CD4-positive, alpha-beta T cell treated with Interleukin-6 at 100 ng/mL for 8 hours (primary cell): ENCODE data around the gene SAMD9L.
A peak's percentile ranks its signal among the peaks of the same experiment; 100 is the strongest.

Experiments
- DNase-seq: peaks from one replicate; pipeline ENCODE4 v3.0.0-alpha.2; 2020; ENCODE audit warnings: mixed read lengths, low spot score

Gene SAMD9L

DNA sequence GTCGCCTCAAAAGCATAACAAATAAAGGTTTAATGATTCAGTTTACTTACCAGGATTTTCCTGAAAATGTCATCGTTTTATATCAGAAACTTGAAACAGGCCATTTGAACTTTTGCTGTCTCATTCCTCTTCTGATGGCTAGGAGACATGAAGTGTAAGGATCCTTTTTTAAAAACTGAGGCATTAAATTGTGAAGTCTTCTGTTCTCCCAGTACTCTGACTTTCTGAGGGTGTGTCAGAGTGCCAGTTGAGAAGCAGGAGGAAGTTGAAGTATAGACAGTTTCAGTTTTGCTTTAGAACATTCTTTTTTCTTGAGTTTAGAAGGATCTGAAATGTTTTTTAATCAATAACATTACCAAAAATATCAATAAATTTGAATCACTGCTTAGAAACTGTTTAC, at the start of gene SAMD9L:
SAMD9L (minus strand) TSS at position 242 of the 400 bp plus-strand sequence. CDS start 12,414 bp downstream, outside the sequence.
- peak; percentile 27 for DNase-seq

GRCh38 chr7:93196336-93196735, 48.2 kb upstream of the SAMD9L start:
- no peak for DNase-seq

DNA sequence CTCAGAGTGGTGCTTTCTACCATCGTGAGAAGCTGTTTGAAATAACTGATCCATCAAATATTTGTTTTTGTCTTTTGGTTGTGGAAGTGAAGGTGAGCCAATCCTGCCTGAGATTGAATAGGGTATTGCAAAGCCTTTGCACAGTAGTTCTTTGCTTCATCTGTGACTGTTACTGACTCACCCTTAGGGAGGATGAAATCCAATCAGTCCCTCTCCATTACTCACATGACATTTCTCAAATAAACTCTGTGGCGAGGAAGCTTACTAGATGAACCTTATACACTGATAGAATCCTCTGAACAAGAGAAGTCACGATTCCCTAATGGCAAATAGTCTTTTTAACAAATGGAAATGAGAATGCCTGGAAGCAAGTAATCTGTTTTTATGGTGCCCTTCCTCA, 46.2 kb upstream of the SAMD9L start:
- DNase-seq = no peak

GRCh38 chr7:93188870-93189634, 40.9 kb upstream of the SAMD9L start:
- no peak for DNase-seq

GRCh38 chr7:93185303-93186027, 37.3 kb upstream of the SAMD9L start:
- no peak for DNase-seq

GRCh38 chr7:93179173-93179572, 31.0 kb upstream of the SAMD9L start:
- no peak for DNase-seq

DNA sequence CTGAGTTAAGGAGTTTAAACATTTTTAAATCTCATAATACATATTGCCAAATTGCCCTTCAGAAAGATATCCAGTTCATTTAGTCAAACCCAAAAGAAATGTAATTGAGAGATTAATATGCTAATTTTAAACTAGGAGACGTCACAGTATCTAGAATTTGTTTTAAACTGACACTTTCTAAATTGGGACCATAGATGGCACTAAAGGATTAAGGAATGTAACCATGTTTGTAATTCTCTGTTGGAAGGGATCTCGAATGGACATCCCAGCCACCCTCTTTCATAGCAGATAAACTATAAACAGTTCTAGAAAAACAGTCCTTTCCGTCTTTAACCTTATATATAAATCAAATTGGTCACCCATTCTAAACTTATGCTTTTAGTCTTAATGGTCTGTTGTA, 30.0 kb upstream of the SAMD9L start:
- no peak for DNase-seq

- DNase-seq = no peak
These were observed 28.9 kb upstream of the SAMD9L start for GRCh38 chr7:93176992-93177580.

- DNase-seq = no peak
These were observed 27.0 kb upstream of the SAMD9L start for GRCh38 chr7:93175219-93175618.

DNA sequence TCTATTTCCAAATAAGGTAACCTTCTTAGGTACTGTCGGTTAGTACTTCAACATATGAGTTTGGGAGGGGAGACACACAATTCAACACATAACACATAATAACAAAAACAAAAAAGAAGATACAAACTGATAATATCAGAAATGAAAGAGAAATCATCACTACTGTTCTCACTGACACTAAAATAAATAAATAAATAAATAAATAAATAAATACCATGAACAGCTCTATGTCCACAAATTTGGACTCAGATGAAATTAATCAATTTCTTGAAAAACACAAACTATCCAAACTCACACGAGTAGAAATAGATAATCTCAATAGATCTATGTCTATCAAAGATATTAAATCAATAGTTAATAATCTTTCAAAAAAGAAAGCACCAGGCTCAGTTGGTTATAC, 24.5 kb upstream of the SAMD9L start:
- DNase-seq = no peak

- DNase-seq = no peak
These were observed 23.5 kb upstream of the SAMD9L start for GRCh38 chr7:93171606-93172226.

DNA sequence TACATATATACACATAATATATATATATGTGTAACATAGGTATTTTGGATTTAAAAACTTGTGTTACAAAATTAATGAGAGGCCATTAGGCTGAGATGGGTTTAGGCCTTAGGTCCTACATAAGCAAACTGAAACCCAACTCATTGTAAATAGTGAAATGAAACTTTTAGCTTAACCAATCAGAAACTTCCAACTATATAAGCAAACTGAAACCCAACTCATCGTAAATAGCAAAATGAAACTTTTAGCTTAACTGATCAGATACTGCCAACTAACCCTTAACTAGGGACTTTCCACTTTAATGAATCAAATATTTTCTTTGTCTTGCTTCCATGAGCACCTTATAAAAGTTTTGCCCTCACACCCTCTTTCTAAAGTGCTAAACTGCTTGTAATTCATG, 17.3 kb upstream of the SAMD9L start:
- peak; percentile 6 for DNase-seq

GRCh38 chr7:93164766-93165165, 16.6 kb upstream of the SAMD9L start:
- no peak for DNase-seq

DNA sequence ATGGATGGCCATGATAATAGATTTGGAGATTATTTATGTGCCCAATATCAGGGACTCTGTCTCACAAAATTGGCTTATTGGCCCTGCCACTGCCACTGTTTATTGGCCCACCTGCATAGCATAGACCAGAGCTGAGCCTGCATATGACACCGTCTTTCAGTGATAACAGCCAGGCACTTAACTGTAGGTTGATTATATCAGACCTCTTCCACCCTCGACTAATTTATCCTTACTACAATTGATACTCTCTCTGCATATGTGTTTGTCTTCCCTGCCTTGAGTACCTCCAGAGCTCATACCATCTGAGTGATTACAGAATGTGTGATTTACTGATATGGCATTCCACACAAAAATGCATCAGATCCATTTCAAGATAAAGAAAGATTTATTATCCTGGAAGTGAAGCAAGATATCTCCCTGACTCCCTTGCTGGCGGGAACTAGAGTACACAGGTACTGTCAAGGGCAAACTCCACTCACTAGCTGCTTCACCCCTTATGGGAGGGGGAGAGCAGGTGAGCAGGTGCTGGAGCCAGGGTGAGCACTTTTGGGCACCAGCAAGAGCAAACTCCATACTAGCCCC, 13.1 kb upstream of the SAMD9L start:
- no peak for DNase-seq

GRCh38 chr7:93160410-93160809, 12.2 kb upstream of the SAMD9L start:
- DNase-seq = no peak

GRCh38 chr7:93159490-93159889, 11.3 kb upstream of the SAMD9L start:
- no peak for DNase-seq

GRCh38 chr7:93156884-93157283, 8.7 kb upstream of the SAMD9L start:
- DNase-seq = no peak

DNA sequence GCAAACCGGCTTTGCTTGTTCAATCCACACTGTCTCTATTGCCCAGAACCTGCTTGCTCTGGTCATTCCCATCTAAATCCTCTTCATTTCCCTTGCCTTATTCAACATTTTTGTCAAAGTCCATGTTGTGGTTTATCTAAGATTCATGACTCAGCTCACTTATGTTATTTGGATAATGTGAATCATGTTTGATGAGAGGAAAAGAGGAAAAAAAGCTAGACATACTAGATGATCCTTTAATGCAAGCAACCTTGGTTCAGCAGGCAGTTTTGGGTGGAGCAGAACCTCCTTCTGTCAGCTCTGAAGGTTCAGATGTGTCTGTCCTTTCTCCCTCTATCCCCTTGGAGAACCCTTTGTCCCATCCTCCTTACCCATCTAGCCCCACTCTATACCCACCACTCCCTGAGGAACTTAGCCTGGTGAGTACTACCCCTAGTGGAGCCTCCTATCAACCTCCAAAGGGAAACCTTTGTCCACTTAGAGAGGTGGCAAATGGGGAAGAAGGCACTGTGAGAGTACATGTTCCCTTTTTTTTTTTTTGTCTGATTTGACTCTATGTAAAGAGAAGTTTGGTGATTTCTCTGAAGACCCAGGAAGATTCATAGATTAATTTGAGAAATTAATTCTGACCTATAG, 2.1 kb upstream of the SAMD9L start:
- no peak for DNase-seq

GRCh38 chr7:93148727-93149126, 542 bp upstream of the SAMD9L start:
- no peak for DNase-seq

- DNase-seq = peak; percentile 51
These were observed 822 bp downstream of the SAMD9L start for GRCh38 chr7:93147363-93147762.

GRCh38 chr7:93146472-93147141, 1.6 kb downstream of the SAMD9L start:
- no peak for DNase-seq
